GM12891 (cell line): ENCODE results near the gene P2RX4.

ENCODE experiments used
- PAX5 ChIP-seq: IDR thresholded peaks from 2 replicates; pipeline ENCODE4 v1.6.1; 2011; ENCODE audit warnings: low read length, moderate library complexity, mild to moderate bottlenecking; ENCODE audit not compliant: insufficient read depth, severe bottlenecking
- POLR2A ChIP-seq: IDR thresholded peaks from 2 replicates; pipeline ENCODE4 v1.6.1; 2011; ENCODE audit warnings: low read depth, low read length, control low read depth
- POLR2AphosphoS5 ChIP-seq: IDR thresholded peaks from 2 replicates; pipeline ENCODE4 v1.6.1; 2011; ENCODE audit warnings: low read depth, low read length, control low read depth
- POU2F2 ChIP-seq: IDR thresholded peaks from 2 replicates; pipeline ENCODE4 v1.6.1; 2011; ENCODE audit warnings: low read depth, mild to moderate bottlenecking, control low read depth, low read length, moderate library complexity
- TAF1 ChIP-seq: IDR thresholded peaks from 2 replicates; pipeline ENCODE4 v1.6.1; 2011; ENCODE audit warnings: low read depth, low read length, control low read depth

DNA sequence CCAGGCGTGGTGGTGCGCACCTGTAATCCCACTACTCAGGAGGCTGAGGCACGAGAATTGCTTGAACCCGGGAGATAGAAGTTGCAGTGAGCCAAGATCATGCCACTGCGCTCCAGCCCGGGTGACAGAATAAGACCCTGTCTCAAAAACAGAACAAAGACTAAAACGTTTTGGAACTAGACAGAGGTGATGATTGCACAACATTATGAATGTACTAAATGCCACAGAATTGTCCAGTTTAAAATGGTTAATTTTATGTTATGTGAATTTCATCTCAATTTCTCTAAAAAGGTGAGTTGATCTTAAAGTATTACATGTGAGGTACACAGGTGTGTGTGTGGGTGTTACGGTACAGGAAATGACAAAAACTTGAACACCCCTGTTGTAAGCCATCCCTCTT lies 16.5 kb downstream of the P2RX4 start:
- no peak for TF ChIP-seq TAF1
- TF ChIP-seq POLR2A: no peak
- TF ChIP-seq POLR2AphosphoS5: no peak
- TF ChIP-seq PAX5: no peak
- no peak for TF ChIP-seq POU2F2
